Head of caudate nucleus (tissue), 42 donors: ENCODE data around the gene C8G.

ENCODE experiments used
- DNase-seq, 42 donors: peaks; one replicate each; pipeline versions ENCODE4 v3.0.0 to v3.0.0-alpha.2; 2020 to 2021; ENCODE audit warnings: mixed read lengths in 7 of 42
- intact Hi-C: fragments of 100-400 bp; cut with DNase I; formaldehyde crosslinking; loops from one replicate; pipeline ENCODE4 v1.15.0; 2022

The C8G gene

DNA sequence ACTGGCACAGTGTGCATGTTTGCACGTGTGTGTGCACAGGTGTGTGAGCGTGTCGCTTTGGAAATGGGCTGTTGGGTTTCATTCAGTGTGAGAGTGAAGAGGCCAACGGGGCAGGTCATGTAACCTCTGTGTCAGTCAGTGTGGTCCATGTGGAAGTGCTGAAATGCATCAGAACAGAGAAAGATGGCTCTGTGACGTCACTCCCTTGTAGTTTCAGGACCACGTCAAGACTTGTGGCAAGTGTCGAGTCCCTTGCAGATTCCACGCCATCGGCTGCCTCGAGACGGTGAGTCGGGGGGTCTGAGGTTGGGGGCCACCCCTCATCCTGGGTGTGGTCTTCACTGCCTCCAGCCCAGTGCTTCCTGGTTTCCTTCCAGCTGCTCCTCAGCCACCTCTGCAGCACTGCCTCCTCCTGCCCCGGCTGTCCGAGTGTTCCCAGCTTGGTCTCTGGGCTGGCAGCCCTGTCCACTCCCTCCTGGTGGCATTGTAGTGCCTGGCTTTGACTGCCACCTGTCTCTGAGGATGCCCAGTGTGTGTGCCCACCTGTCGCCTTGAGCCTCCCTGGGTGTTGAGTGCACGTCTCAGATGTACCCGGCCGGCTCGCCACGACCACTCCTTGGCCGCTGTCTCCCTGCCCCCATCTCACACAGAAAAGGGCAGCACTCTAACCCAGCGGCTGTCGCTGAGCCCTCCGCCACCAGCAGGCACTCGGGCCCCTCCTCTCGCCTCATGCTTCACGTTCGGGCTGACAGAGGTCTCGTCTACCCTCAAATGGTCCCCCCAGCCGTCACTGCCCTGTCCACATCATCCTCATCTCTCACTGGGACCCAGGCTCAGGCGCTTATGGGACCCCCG, 28.5 kb upstream of the C8G start:
- intact Hi-C loops, result no loop called here
- no peak for DNase-seq

- DNase-seq, result no peak
- intact Hi-C loops, result no loop called here
Observed at GRCh38 chr9:136917902-136918301, 27.1 kb upstream of the C8G start.

- DNase-seq, result no peak
- intact Hi-C loops, result no loop called here
Observed at GRCh38 chr9:136920069-136920468, 25.0 kb upstream of the C8G start.

GRCh38 chr9:136920734-136921231, 24.3 kb upstream of the C8G start:
- no peak for DNase-seq
- intact Hi-C loops, result no loop called here

GRCh38 chr9:136921307-136921706, 23.7 kb upstream of the C8G start:
- DNase-seq, result peak in 18 of 42 donors; percentile 8 to 72 (median 41)
- intact Hi-C loops, result no loop called here

GRCh38 chr9:136921718-136922117, 23.3 kb upstream of the C8G start:
- DNase-seq, result peak in 22 of 42 donors; percentile 26 to 76 (median 48)
- intact Hi-C loops, result no loop called here

- no peak for DNase-seq
- intact Hi-C loops, result no loop called here
Observed at GRCh38 chr9:136922540-136922939, 22.5 kb upstream of the C8G start.

DNA sequence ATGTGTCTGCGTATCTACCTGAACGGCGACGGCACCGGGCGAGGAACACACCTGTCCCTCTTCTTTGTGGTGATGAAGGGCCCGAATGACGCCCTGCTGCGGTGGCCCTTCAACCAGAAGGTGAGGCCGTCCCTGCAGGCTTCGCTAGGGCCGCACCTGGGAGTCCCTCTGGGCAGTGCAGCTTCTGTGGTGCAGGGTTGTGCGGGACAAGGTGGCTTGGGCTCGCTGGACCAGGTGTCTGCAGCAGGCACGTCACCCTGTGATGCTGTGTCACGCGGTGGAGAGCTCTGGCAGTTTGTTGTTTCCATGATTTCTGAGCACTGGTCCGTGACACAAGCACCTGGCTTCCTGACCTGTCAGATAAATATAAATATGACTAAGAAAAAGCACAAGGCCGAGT, 21.2 kb upstream of the C8G start:
- intact Hi-C loops, result no loop called here
- DNase-seq, result no peak

GRCh38 chr9:136925414-136926153, 19.5 kb upstream of the C8G start:
- no peak for DNase-seq
- intact Hi-C loops, result no loop called here

DNA sequence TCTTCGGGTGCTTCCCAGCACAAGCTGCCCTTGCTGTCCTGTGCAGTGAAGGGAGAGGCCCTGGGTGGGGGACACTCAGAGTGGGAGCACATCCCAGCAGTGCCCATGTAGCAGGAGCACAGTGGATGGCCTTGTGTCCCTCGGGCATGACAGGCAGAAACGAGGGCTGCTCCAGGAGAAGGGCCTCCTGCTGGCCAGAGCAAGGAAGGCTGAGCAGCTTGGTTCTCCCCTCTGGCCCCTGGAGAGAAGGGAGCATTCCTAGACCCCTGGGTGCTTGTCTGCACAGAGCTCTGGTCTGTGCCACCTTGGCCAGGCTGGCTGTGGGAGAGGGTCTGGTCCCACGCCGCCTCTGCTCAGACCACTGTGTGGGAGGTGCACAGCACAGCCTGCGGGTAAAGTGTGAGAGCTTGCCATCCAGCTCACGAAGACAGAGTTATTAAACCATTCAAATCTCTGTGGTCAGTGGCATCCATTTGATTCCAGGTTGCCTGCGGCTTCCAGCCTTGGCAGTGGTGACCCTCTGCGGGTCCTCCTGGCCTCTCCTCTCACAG, 18.8 kb upstream of the C8G start:
- intact Hi-C loops, result no loop called here
- no peak for DNase-seq

DNA sequence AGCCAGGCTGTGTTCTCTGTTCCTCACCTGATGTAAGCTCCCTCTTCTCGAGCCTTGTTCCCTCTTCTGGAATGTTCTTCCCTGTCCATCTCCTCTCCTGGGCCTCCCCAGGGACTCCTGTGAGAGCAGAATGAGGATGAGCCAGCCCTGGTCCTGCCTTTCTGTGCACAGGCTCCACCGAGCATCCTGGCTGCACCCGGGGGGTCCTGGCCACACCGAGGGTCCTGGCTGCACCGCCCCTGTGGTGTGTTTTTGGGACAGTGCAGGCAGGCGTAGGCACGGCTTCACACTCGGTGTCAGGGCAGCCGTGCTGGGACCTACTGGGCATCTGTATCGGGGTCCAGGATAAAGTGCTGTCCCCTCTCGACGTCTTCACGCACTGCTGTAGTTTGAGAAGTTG, 18.3 kb upstream of the C8G start:
- no peak for DNase-seq
- intact Hi-C loops, result no loop called here

DNA sequence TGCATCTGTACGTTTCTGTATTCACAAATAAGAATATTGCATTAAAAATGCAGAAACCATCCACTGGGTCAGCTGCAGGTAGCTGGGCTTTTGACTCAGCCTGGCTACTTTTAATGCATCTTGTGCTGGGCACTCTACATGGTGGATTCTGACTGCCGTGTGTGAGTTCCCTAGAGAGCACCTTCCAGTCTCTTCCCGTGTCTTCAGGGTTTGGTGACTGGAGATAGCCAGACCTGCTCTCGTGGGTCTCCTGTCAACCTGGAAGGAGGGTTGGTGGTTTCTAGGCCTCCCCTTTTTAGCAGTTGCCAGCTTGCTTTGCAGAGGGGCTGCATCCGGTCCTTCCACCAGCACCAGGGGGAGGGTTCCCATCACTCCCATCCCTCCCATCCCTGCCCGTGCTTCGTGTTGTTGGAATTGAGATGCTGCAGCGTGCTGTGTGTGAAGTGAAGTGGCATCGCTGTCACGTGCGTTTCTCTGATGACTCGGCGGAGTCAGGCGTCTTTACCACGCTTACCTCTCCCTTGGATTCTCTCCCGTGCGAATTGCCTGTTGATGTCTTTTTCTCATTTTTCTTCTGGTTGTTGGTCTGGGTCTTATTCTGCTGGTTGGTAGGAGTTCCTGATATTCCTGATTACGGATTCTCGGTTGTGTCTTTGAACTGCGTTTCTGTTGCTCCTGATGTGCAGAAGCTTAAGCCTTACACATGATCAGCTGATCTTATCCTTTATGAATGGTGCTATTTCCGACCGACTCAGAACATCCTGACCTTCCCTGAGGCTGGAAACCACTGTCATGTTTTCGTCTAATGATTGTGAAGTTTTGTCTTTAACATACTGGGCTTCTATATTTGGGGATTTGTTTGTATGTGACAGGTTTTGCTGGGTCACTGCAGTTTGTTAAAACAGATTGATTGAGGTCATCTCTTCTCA, 17.4 kb upstream of the C8G start:
- no peak for DNase-seq
- intact Hi-C loops, result no loop called here

GRCh38 chr9:136928591-136928990, 16.5 kb upstream of the C8G start:
- no peak for DNase-seq

DNA sequence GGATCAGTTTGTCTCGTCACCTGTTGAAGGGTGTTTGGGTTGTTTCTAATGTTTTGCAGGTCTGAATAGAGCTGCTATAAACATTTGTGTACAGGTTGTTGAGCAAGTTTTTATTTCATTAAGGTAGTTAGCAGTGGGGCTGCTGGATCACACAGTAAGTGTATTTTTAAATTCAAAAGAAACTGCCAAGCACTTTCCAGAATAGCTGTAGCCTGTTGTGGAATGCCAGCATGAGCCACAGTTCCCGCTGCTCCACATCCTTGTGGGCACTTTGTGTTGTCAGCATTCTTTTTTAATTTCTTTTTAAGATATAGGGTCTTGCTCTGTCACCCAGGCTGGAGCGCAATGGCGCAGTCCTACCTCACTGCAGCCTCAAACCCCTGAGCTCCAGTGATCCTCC, 15.0 kb upstream of the C8G start:
- DNase-seq, result no peak
- intact Hi-C loops, result loop anchor here (10.0 kb wide), 1 partner anchor 75 kb away; the partner anchor contains the start of gene MAMDC4

More at GRCh38 chr9:136928591-136928990, 16.5 kb upstream of the C8G start:
- intact Hi-C loops, result no loop called here

- DNase-seq, result no peak
- intact Hi-C loops, result loop anchor here (10.0 kb wide), 1 partner anchor 77 kb away; the partner anchor contains the start of gene MAMDC4
Observed at GRCh38 chr9:136931611-136932130, 13.4 kb upstream of the C8G start.

GRCh38 chr9:136934277-136934676, 10.8 kb upstream of the C8G start:
- intact Hi-C loops, result loop anchor here (10.0 kb wide), 1 partner anchor 79 kb away; the partner anchor contains the start of gene MAMDC4

DNA sequence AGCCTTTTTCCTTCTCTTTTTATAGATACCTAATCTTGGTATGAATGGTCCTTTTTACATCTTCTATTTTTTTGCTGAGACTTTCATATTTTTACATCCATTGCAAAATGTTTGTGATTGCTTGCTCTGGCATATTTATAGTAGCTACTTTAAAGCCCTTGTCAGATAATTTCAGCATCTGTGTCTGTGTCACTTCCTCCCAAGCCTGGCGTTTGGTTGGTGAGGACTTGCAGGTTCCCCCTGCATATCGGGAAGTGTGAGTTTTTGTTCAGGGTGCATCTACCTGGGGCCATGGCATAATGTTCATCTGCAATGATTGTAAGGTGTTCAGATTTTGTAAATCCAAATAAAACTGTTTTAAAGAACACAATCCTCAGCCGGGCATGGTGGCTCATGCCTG, 9.4 kb upstream of the C8G start:
- intact Hi-C loops, result loop anchor here (10.0 kb wide), 1 partner anchor 81 kb away; the partner anchor contains the start of gene MAMDC4
- no peak for DNase-seq

More at GRCh38 chr9:136934277-136934676, 10.8 kb upstream of the C8G start:
- no peak for DNase-seq

DNA sequence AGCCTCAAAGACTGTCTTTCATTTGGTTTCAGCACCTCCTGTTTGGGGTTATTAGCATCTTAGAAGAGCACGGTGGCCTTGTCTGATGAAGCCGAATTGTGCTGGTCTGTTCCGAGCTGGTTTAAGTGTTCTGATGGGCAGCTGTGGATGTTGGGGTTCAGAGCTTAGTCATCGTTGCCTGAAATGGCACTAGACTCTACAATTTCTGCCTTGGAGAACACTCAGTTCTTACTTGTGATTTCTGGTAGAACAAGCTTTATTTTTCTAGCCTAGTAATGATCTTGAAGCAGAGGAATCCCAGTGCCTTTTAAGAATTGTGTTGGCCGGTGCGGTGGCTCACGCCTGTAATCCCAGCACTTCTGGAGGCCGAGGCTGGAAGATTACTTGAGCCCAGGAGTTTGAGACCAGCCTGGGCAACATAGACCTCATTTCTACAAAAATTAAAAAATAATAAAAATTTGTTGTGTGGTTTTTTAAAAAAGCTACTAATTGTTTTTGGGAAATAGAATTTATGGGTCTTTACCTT, 8.3 kb upstream of the C8G start:
- DNase-seq, result no peak
- intact Hi-C loops, result loop anchor here (10.0 kb wide), 1 partner anchor 82 kb away; the partner anchor contains the start of gene MAMDC4
